HG03457 (cell line): Measurements from ENCODE around the gene PRR16.

Source experiments
- ATAC-seq: cut with Tn5 transposase; IDR thresholded peaks from one replicate; pipeline ENCODE4 v1.9.1; 2021; ENCODE audit warnings: moderate number of reproducible peaks; ENCODE audit not compliant: unreplicated experiment

The PRR16 gene

DNA sequence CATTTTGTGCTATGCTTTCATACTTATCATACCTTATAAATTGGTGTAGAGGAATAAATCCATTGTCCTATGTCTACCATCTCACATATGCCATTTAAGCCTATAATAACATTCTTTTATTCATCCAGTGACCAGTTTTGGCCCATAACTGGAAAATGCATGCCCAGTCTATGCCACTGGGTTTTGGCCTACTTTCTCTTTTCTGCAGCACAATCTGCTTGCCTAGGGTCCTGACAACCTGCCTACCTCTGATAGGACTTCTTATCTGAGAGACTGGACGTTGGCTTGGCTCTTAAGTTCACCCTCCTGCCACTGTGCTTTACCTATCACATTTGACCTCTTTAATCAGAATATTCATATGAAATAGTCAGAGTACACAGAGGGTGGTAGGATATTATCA, 103.0 kb downstream of the PRR16 start:
- ATAC-seq = no peak

GRCh38 chr5:120567921-120568320, 103.8 kb downstream of the PRR16 start:
- ATAC-seq = no peak

DNA sequence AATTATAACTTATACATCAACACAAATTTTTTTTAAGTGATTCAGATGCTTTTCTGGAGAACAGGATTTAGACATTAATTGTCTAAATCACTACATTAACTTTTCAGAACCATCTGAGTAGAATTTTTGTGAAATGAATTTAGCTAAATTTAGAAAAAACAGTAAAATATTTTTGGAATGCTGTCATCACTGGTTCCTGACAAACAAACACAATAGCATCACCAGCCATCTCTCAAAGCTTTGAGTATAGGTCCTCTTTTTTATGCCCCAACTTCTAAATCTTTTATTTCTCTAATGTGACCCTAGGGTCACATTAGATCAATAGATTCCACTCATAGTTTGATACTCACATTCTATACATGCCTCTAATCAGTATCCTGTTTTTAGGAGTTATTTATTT, 104.6 kb downstream of the PRR16 start:
- no peak for ATAC-seq

- ATAC-seq = no peak
Observed at GRCh38 chr5:120576588-120576987, 112.5 kb downstream of the PRR16 start.

DNA sequence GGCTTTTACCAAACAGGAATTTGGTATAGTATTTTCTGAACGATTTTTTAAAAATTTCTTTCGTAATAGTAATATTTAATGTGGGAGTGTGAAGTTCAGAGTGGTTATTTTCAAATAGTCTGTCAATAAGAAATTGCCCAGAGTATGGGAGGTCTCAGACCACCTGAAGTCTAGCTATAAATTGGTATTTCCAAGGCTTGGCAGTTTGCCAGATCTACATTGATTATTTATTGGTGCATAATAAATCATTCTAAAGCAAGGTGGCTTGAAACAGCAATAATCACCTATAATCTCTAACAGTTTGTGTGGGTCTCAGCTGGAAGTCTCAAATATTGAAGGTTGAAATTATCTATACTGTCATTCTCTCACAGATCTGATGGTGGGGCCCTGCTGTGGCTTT, 118.5 kb downstream of the PRR16 start:
- ATAC-seq = no peak

GRCh38 chr5:120586646-120587045, 122.5 kb downstream of the PRR16 start:
- ATAC-seq = no peak

DNA sequence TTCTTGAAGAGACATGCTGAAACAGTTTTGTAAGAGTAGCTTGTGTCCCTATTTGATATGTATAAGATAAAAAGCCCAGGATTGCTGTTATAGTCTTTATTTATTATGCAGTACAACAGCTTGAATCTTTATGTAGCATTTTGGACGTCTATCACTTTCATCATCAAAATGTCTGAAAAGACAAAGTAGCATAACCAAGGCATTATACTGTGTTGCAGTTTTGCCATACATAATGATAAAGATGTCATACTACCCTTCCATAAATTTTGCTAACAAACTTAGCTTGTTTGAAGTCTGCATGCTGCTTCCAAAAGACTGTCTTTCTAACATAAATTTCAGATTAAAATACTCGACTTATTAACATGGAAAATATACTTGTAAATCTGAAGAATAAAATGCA, 127.8 kb downstream of the PRR16 start:
- no peak for ATAC-seq

- no peak for ATAC-seq
Observed at GRCh38 chr5:120599576-120599975, 135.5 kb downstream of the PRR16 start.

- ATAC-seq = no peak
Observed at GRCh38 chr5:120600639-120601038, 136.5 kb downstream of the PRR16 start.

DNA sequence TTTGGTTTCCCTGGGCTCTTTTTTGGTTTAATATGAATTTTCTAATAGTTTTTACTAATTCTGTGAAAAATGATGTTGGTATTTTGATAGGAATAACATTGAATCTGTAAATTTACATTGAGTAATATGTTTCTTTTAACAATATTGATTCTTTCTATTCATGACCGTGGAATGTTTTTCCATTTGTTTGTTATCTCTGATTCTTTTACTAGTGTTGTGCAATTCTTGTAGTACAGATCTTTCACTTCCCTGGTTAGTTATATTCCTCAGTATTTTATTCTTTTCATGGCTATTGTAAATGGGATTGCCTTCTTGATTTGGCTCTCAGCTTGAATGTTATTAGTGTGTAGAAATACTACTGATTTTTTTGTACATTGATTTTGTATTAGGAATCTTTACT, 137.9 kb downstream of the PRR16 start:
- no peak for ATAC-seq

DNA sequence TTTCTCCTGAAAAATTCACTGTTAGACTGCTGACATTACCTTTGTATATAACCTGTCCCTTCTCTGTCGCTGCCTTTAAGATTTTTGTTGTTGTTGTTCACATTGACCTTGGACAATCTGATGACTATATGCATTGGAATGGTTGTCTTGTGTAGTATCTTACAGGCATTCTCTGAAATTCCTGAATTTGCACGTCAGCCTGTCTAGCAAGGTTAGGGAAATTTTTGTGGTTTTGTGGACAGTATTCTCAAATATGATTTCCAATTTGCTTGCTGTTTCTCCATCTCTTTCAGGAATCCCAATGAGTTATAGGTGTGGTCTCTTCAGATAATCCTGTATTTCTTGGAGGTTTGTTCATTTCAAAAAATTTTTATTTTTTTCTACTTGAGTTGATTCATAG, 140.8 kb downstream of the PRR16 start:
- no peak for ATAC-seq

- ATAC-seq = no peak
Observed at GRCh38 chr5:120605325-120606079, 141.4 kb downstream of the PRR16 start.

DNA sequence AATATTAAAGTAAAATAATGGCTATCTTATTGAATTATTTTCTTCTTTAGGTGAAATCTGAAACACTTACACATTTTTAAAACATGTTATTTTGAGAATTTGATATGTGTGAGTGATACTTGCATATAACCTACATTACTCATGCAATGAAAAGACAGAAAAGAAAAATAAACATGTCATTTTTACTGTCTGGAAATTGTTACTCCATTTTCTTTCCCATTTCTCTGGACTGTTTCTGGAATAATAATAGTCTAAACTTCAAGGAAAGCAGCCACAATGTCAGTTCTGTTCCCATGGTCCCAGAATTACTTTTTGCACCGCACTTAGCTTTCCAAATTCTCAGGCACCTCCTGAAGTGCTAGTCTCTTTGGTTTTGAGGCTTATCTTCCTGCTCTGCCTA, 145.5 kb downstream of the PRR16 start:
- no peak for ATAC-seq

DNA sequence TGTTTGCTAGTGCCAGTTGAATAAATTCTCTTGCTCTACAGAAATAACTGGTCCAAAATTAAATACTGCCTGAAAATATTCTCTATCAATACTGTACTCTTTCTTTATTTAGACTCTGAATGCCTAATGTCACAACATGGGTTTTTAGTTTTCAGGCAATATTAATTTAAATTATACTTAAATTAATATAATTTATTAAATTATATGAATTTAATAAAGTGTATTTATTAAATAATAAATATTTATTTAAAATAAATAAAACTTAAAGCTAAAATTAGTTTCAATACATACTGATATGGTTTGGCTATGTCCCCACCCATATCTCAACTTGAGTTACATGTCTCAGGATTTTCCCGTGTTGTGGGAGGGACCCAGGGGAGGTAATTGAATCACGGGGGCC, 146.0 kb downstream of the PRR16 start:
- no peak for ATAC-seq

DNA sequence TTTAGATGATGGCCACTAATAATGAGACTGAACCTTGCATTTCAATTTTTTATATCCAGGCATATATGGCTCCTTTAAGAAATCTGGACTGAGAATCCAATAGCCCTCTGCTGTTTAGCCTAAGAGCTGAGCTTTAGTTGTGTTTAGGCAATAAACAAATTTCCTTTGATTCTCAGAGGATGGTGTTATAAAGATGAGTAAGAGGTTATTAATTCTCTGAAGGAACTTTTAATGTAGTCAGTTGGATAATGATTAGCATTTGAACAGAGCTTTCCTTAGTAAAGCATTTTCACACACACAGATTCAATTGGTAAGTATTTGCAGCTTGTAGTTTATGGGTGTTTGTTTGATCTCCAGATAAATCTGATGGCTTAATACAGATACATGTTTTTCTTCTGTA, 149.6 kb downstream of the PRR16 start:
- ATAC-seq = no peak

GRCh38 chr5:120614531-120615180, 150.6 kb downstream of the PRR16 start:
- no peak for ATAC-seq

- ATAC-seq = no peak
Observed at GRCh38 chr5:120615967-120616645, 152.0 kb downstream of the PRR16 start.

DNA sequence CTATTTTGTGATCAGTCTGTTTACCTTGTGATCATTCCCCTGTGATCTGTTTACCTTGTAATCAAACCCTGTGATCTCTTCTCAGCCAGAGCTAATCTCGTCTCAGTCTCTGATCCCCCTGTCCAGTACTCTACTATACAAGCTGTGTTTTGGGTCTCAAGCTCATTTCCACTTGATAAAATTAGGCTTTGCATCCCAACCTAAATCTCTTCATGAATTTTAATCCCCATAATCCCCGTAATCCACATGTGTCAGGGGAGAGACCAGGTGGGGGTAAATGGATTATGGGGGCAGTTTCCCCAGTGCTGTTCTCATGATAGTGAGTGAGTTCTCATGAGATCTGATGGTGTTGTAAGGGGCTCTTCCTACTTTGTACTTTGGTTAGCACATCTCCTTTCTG, 157.2 kb downstream of the PRR16 start:
- ATAC-seq = no peak

GRCh38 chr5:120624021-120624563, 160.0 kb downstream of the PRR16 start:
- no peak for ATAC-seq

- no peak for ATAC-seq
Observed at GRCh38 chr5:120628156-120628555, 164.1 kb downstream of the PRR16 start.

- no peak for ATAC-seq
Observed at GRCh38 chr5:120630550-120630949, 166.4 kb downstream of the PRR16 start.

- no peak for ATAC-seq
Observed at GRCh38 chr5:120631611-120632010, 167.5 kb downstream of the PRR16 start.
